K562 (cell line): ENCODE results near the gene MYO1E. TPM values are rescaled to one million over a fixed set of nuclear protein-coding genes. Genes with fewer than 3 reads are reported as not detected.
"Not testable (repeated sequence)": the region's sequence is repeated elsewhere in the genome, so short reads cannot be mapped to it uniquely, and the experiment has no call there.

Experiments
- ATAC-seq: fragments of 200-7000 bp; cut with Tn5 transposase; 3 replicates; pipeline ENCODE4 v1.9.1; 2020; ENCODE audit warnings: moderate library complexity
- BruUV-seq: library from RNA; stranded (reverse); fragments of 400-500 nt; replicated peaks from 2 replicates; lab custom pipeline; 2021; lab: Mats Ljungman, UMichigan
- CTCF ChIA-PET: fragments of 300-600 bp; formaldehyde crosslinking; extraction: SDS; loops from one replicate; lab custom pipeline; 2021; ENCODE audit warnings: low intra/inter-chr PET ratio; lab: Yijun Ruan, JAX
- POLR2A ChIA-PET: fragments of 300-600, 350-650 bp; sonication (Branson Sonifier 250); formaldehyde crosslinking; extraction: SDS; loops from one replicate; lab custom pipeline; 2021; ENCODE audit warnings: antibody characterized with exemption, inconsistent platforms; lab: Yijun Ruan, JAX
- DNase-seq, 4 experiments: peaks; one replicate each; pipeline versions ENCODE4 v3.0.0 to v3.0.0-alpha.2; 2011 to 2018; ENCODE audit warnings: low spot score in 3 of 4, mixed read lengths in 3 of 4; ENCODE audit errors: extremely low read depth in 1 of 4
- FAIRE-seq: peaks from 2 replicates; lab custom pipeline; 2011; peaks lifted over from hg19 to GRCh38; lab: Jason Lieb, UNC
- H2AFZ ChIP-seq: 2 replicates; pipeline ENCODE4 v1.6.0; 2011; ENCODE audit warnings: low read depth, low read length, control low read depth, inconsistent platforms
- H3K27ac ChIP-seq: fragments of 200-600 bp; 3 replicates; pipeline ENCODE4 v1.8.0; 2011; ENCODE audit warnings: low read depth, mild to moderate bottlenecking, control low read depth, inconsistent platforms, low read length, moderate library complexity, mixed read lengths; ENCODE audit errors: extremely low read depth
- H3K27me3 ChIP-seq, 2 experiments: fragments of 300-600 bp in 1 of 2; 2 replicates in 1 of 2; 3 replicates in 1 of 2; pipeline versions ENCODE4 v1.6.0 to v1.8.0; 2011; ENCODE audit warnings: inconsistent platforms in 2 of 2, low read length in 2 of 2, mild to moderate bottlenecking in 1 of 2, mixed read lengths in 1 of 2, moderate library complexity in 1 of 2; ENCODE audit not compliant: control insufficient read depth in 2 of 2, insufficient read depth in 2 of 2
- H3K36me3 ChIP-seq: fragments of 300-600 bp; 3 replicates; pipeline ENCODE4 v1.8.0; 2011; ENCODE audit warnings: mild to moderate bottlenecking, low read length, inconsistent platforms; ENCODE audit not compliant: control insufficient read depth, insufficient read depth
- H3K4me1 ChIP-seq, 2 experiments: fragments of 200-600 bp in 1 of 2; replicated peaks in 1 of 2; 2 replicates in 1 of 2; 3 replicates in 1 of 2; pipeline versions ENCODE4 v1.5.1 to v1.8.0; 2011; ENCODE audit warnings: inconsistent platforms in 2 of 2, low read length in 2 of 2, mild to moderate bottlenecking in 1 of 2, mixed read lengths in 1 of 2, moderate library complexity in 1 of 2; ENCODE audit not compliant: control insufficient read depth in 2 of 2, insufficient read depth in 2 of 2
- H3K4me2 ChIP-seq: 2 replicates; pipeline ENCODE4 v1.6.1; 2011; ENCODE audit warnings: low read length, control low read depth, inconsistent platforms, mixed read lengths; ENCODE audit not compliant: insufficient read depth
- H3K4me3 ChIP-seq: fragments of 200-600 bp; sonication (generic), shearing (Covaris generic); 2 replicates; pipeline ENCODE4 v1.5.1; 2016; ENCODE audit warnings: control low read depth, inconsistent platforms
- H3K79me2 ChIP-seq: fragments of 200-600 bp; 3 replicates; pipeline ENCODE4 v1.8.0; 2011; ENCODE audit warnings: low read length, inconsistent platforms; ENCODE audit not compliant: control insufficient read depth, insufficient read depth
- H3K9ac ChIP-seq, 2 experiments: 2 replicates each; pipeline versions ENCODE4 v1.6.0 to v1.6.1; 2011; ENCODE audit warnings: low read depth in 2 of 2, low read length in 2 of 2, control low read depth in 1 of 2, inconsistent platforms in 1 of 2, mild to moderate bottlenecking in 1 of 2, mixed read lengths in 1 of 2; ENCODE audit not compliant: insufficient read depth in 1 of 2
- H3K9me1 ChIP-seq: one replicate; pipeline ENCODE4 v1.6.0; 2011; ENCODE audit warnings: inconsistent platforms, mild to moderate bottlenecking, low read length, moderate library complexity; ENCODE audit not compliant: control insufficient read depth, insufficient read depth
- H3K9me3 ChIP-seq: replicated peaks from 2 replicates; pipeline ENCODE4 v1.5.1; 2011; ENCODE audit warnings: low read depth, low read length, inconsistent platforms; ENCODE audit not compliant: control insufficient read depth, insufficient read depth
- H4K20me1 ChIP-seq: replicated peaks from 2 replicates; pipeline ENCODE4 v1.6.1; 2011; ENCODE audit warnings: low read length, inconsistent platforms, mixed read lengths; ENCODE audit not compliant: control insufficient read depth, insufficient read depth
- YBX1 ChIP-seq: fragments of 450-650 bp; IDR thresholded peaks from 2 replicates; pipeline ENCODE4 v1.7.1; 2016; ENCODE audit warnings: mild to moderate bottlenecking
- ZNF318 ChIP-seq, 2 experiments: fragments of 450-650 bp; IDR thresholded peaks; 2 replicates each; pipeline ENCODE4 v1.6.1; 2016; ENCODE audit warnings: mild to moderate bottlenecking in 2 of 2, borderline replicate concordance in 1 of 2, low read depth in 1 of 2, moderate library complexity in 1 of 2
- WGBS: fragments of 100-300 bp; shearing (Covaris generic); methylation state at CpG from one replicate; pipeline ENCODE4 v1.1.6; 2016; ENCODE audit warnings: low coverage, mixed read lengths; ENCODE audit not compliant: insufficient coverage; ENCODE audit errors: missing lambda C conversion rate; 5-methylcytosine and 5-hydroxymethylcytosine counted together
- in situ Hi-C: fragments of 300-500 bp; cut with MboI; formaldehyde crosslinking; loops from 4 replicates; pipeline ENCODE4 v1.15.0; 2018; ENCODE audit warnings: inconsistent platforms, mixed read lengths
- intact Hi-C: fragments of 100-400 bp; cut with micrococcal nuclease; formaldehyde crosslinking; loops from 2 replicates; pipeline ENCODE4 v1.14.2; 2022
- polyA plus RNA-seq, 8 experiments: library from polyadenylated mRNA; depleted of rRNA in 4 of 8; stranded (reverse) in 5 of 8; unstranded in 3 of 8; fragments of >200 nt; fragmentation: Nextera tagmentation in 2 of 8; fragmentation: Illumina TruSeq in 1 of 8; extraction: Ambion mirVana in 2 of 8; extraction: Trizol in 1 of 8; gene quantifications; 2 replicates each; pipeline versions ENCODE4 v1.2.1 to v1.2.3, GENCODE V29; 2011 to 2014; ENCODE audit warnings: inconsistent platforms in 1 of 8, missing spikeins in 1 of 8
- total RNA-seq, 7 experiments: library from RNA; depleted of rRNA in 6 of 7; stranded (reverse); fragments of >200 nt in 6 of 7; fragmentation: Illumina TruSeq in 2 of 7; extraction: Trizol in 2 of 7; gene quantifications; 2 replicates each; pipeline versions ENCODE4 v1.2.1 to v1.2.3, GENCODE V29; 2011 to 2021; ENCODE audit warnings: low replicate concordance in 1 of 7

Gene MYO1E
- total and polyA plus RNA-seq, 9 of the 15 experiments (the other 6 are each of a cell fraction or from before 2014, with no cell fraction given), result under 0.01 to 0.44 (median 0.01) TPM; not detected in 6

- H3K9ac ChIP-seq, CTCF ChIA-PET, H3K9me1 ChIP-seq, BruUV-seq, FAIRE-seq, H3K27ac ChIP-seq, H3K9me3 ChIP-seq, H3K4me3 ChIP-seq, H3K36me3 ChIP-seq, H4K20me1 ChIP-seq, in situ Hi-C loops, ATAC-seq, intact Hi-C loops, DNase-seq, H3K79me2 ChIP-seq, H2AFZ ChIP-seq, H3K4me1 ChIP-seq, H3K4me2 ChIP-seq: not testable (repeated sequence)
- WGBS, result 6% methylated on average over 5 of the region's 6 CpGs
- POLR2A ChIA-PET, result interaction anchor here (0.6 kb wide), 1 partner anchor 1138 kb away, joined by 3 read pairs; no protein-coding TSS in a partner anchor
- H3K27me3 ChIP-seq, result peaks cover 9 to 31% of the 10 kb centered on the region in 2 experiments; a peak in 3 of 5 replicates
Measured at GRCh38 chr15:59280292-59280691, 92.4 kb downstream of the MYO1E start.

- H3K36me3 ChIP-seq, result no peaks in the 10 kb centered on the region
- DNase-seq, result no peak
- intact Hi-C loops (no loop called here), in situ Hi-C loops (no loop called here)
- H3K79me2 ChIP-seq, result no peaks in the 10 kb centered on the region
- no peaks in the 10 kb centered on the region for H3K4me1 ChIP-seq
- ChIA-PET POLR2A (interaction anchor here (0.6 kb wide), 1 partner anchor 10 kb away, joined by 3 read pairs; no protein-coding TSS in a partner anchor), CTCF (no interaction called here)
- BruUV-seq, result no TSS peak
- no peaks in the 10 kb centered on the region for H3K9me3 ChIP-seq
- no peak overlapping the region for H3K4me3 ChIP-seq
- WGBS, result 0% methylated on average over 5 of the region's 5 CpGs
- ATAC-seq, result no peak
- H3K27ac ChIP-seq, result no peak overlapping the region
- FAIRE-seq, result no peak
- no peak overlapping the region for H2AFZ ChIP-seq
- H3K27me3 ChIP-seq, result peaks cover 19 to 37% of the 10 kb centered on the region in 2 experiments
- no peak overlapping the region for H3K9ac ChIP-seq
- no peaks in the 10 kb centered on the region for H4K20me1 ChIP-seq
- no peak overlapping the region for H3K4me2 ChIP-seq
- no peaks in the 10 kb centered on the region for H3K9me1 ChIP-seq
- TF ChIP-seq ZNF318 (IDR thresholded peaks at IDR 0.05; ENCODE audit: borderline replicate concordance in 1 of 2, low read depth in 1 of 2) (no peak), YBX1 (no peak)
Measured at GRCh38 chr15:59279023-59279422, 93.6 kb downstream of the MYO1E start.
